DND-41 (cell line): ENCODE results near the gene PPP4R2.

ENCODE experiments used
- EZH2 ChIP-seq: IDR thresholded peaks from 3 replicates; pipeline ENCODE4 v1.6.1; 2012; ENCODE audit warnings: borderline replicate concordance, low read depth, mild to moderate bottlenecking, moderate library complexity, low read length, inconsistent platforms; ENCODE audit not compliant: severe bottlenecking
- TF ChIP-seq, protein P1 (sequence below): IDR thresholded peaks from 2 replicates; pipeline ENCODE4 v1.5.1; 2012; ENCODE audit warnings: borderline replicate concordance, low read length, moderate library complexity, mild to moderate bottlenecking; ENCODE audit not compliant: poor library complexity, severe bottlenecking; ENCODE audit errors: extremely low read depth

DNA sequence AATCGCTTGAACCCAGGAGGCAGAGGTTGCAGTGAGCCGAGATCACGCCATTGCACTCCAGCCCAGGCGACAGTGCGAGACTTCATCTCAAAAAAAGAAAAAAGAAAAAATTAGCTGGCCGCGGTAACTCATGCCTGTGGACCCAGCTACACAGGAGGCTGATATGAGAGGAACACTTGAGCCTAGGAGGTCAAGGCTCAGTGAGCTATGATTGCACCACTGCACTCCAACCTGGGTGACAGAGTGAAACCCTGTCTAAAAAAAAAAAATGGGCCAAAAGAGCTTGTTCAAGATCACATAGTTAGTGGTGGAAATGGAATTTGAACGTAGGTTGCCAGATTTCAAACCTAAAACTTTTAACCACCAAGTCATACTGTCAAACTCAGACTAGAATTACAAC, 46.2 kb upstream of the PPP4R2 start:
- TF ChIP-seq, protein P1, sequence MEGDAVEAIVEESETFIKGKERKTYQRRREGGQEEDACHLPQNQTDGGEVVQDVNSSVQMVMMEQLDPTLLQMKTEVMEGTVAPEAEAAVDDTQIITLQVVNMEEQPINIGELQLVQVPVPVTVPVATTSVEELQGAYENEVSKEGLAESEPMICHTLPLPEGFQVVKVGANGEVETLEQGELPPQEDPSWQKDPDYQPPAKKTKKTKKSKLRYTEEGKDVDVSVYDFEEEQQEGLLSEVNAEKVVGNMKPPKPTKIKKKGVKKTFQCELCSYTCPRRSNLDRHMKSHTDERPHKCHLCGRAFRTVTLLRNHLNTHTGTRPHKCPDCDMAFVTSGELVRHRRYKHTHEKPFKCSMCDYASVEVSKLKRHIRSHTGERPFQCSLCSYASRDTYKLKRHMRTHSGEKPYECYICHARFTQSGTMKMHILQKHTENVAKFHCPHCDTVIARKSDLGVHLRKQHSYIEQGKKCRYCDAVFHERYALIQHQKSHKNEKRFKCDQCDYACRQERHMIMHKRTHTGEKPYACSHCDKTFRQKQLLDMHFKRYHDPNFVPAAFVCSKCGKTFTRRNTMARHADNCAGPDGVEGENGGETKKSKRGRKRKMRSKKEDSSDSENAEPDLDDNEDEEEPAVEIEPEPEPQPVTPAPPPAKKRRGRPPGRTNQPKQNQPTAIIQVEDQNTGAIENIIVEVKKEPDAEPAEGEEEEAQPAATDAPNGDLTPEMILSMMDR: no peak
- TF ChIP-seq EZH2: no peak
